Loucy (cell line): Measurements from ENCODE around the gene DPP4.

ENCODE experiments used
- H2AFZ ChIP-seq: fragments of 200-600 bp; sonication (generic); 2 replicates; pipeline ENCODE4 v1.6.0; 2016; ENCODE audit warnings: antibody characterized with exemption, mild to moderate bottlenecking, low read length, moderate library complexity
- H3F3A ChIP-seq: fragments of 200-600 bp; 2 replicates; pipeline ENCODE4 v1.6.0; 2016; ENCODE audit warnings: antibody characterized with exemption, low read depth, mild to moderate bottlenecking
- H3K27me3 ChIP-seq: fragments of 200-600 bp; sonication (generic); 2 replicates; pipeline ENCODE4 v1.6.1; 2014; ENCODE audit warnings: low read length, mild to moderate bottlenecking; ENCODE audit not compliant: insufficient read depth, poor library complexity, severe bottlenecking
- H3K36me3 ChIP-seq: fragments of 200-600 bp; sonication (generic); 2 replicates; pipeline ENCODE4 v1.6.1; 2016; ENCODE audit warnings: low read length; ENCODE audit not compliant: insufficient read depth
- H3K4me1 ChIP-seq: fragments of 200-600 bp; sonication (generic); 2 replicates; pipeline ENCODE4 v1.5.1; 2014; ENCODE audit warnings: low read length, mild to moderate bottlenecking; ENCODE audit not compliant: insufficient read depth, poor library complexity, severe bottlenecking
- H3K4me2 ChIP-seq: fragments of 200-600 bp; sonication (generic); 2 replicates; pipeline ENCODE4 v1.6.0; 2014; ENCODE audit warnings: antibody characterized with exemption, low read length, low read depth, mild to moderate bottlenecking; ENCODE audit not compliant: poor library complexity, severe bottlenecking
- H3K4me3 ChIP-seq: fragments of 200-600 bp; sonication (generic); 2 replicates; pipeline ENCODE4 v1.5.1; 2014; ENCODE audit warnings: low read length, mild to moderate bottlenecking, mixed read lengths; ENCODE audit not compliant: poor library complexity, severe bottlenecking
- H3K79me2 ChIP-seq: fragments of 200-600 bp; sonication (generic); 2 replicates; pipeline ENCODE4 v1.6.1; 2014; ENCODE audit warnings: low read length; ENCODE audit not compliant: insufficient read depth
- H3K9ac ChIP-seq: fragments of 200-600 bp; sonication (generic); 2 replicates; pipeline ENCODE4 v1.6.0; 2014; ENCODE audit warnings: mild to moderate bottlenecking, low read depth, low read length, moderate library complexity; ENCODE audit not compliant: poor library complexity, severe bottlenecking
- H3K9me2 ChIP-seq: fragments of 200-600 bp; sonication (generic); replicated peaks from 2 replicates; pipeline ENCODE4 v1.6.1; 2016; ENCODE audit warnings: low read depth, low read length, mixed read lengths
- H3K9me3 ChIP-seq: fragments of 200-600 bp; sonication (generic); 2 replicates; pipeline ENCODE4 v1.6.1; 2014; ENCODE audit warnings: mild to moderate bottlenecking, antibody characterized with exemption, low read length, low read depth; ENCODE audit not compliant: insufficient read depth
- H4K20me1 ChIP-seq: fragments of 200-600 bp; sonication (generic); 2 replicates; pipeline ENCODE4 v1.6.0; 2014; ENCODE audit warnings: antibody characterized with exemption, low read length, mild to moderate bottlenecking; ENCODE audit not compliant: insufficient read depth, poor library complexity, severe bottlenecking
- EZH2phosphoT487 ChIP-seq: fragments of 200-600 bp; IDR thresholded peaks from 2 replicates; pipeline ENCODE4 v1.6.1; 2018; ENCODE audit warnings: antibody characterized with exemption, mild to moderate bottlenecking, moderate library complexity, borderline replicate concordance
- TF ChIP-seq, protein P1 (sequence below): fragments of 200-600 bp; sonication (generic); conservative IDR thresholded peaks from 2 replicates; pipeline ENCODE4 v1.5.1; 2014; ENCODE audit warnings: mild to moderate bottlenecking, antibody characterized with exemption, low read length

The DPP4 gene

DNA sequence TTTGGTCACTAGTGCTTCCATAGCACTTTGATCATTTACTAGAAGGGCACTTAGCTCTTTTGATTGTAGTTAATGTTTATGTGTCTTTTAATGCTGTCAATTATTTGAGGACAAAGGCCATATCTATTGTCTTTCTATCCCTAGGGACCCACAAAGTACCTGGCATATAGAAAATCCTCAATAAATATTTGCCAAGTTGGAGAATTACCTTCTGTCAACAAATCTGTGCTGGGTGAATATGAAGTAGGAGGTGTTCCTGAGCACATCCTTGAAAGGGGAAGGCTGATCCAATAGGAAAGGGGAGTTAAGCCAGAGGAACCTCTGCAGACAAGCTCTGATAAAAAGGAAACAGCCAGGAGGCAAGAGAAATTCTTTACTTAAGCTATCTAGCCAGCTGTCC is 8.2 kb downstream of the DPP4 start:
- Histone ChIP-seq H4K20me1 (no peaks in the 10 kb centered on the region), H3K9ac (no peak overlapping the region), H3K9me2 (no peaks in the 10 kb centered on the region), H3F3A (no peaks in the 10 kb centered on the region), H3K4me3 (no peak overlapping the region), H3K79me2 (no peaks in the 10 kb centered on the region), H3K9me3 (no peaks in the 10 kb centered on the region), H3K27me3 (no peaks in the 10 kb centered on the region), H3K36me3 (no peaks in the 10 kb centered on the region), H2AFZ (no peak overlapping the region), H3K4me1 (no peaks in the 10 kb centered on the region), H3K4me2 (no peak overlapping the region)
- no peak for TF ChIP-seq EZH2phosphoT487
- TF ChIP-seq, protein P1, sequence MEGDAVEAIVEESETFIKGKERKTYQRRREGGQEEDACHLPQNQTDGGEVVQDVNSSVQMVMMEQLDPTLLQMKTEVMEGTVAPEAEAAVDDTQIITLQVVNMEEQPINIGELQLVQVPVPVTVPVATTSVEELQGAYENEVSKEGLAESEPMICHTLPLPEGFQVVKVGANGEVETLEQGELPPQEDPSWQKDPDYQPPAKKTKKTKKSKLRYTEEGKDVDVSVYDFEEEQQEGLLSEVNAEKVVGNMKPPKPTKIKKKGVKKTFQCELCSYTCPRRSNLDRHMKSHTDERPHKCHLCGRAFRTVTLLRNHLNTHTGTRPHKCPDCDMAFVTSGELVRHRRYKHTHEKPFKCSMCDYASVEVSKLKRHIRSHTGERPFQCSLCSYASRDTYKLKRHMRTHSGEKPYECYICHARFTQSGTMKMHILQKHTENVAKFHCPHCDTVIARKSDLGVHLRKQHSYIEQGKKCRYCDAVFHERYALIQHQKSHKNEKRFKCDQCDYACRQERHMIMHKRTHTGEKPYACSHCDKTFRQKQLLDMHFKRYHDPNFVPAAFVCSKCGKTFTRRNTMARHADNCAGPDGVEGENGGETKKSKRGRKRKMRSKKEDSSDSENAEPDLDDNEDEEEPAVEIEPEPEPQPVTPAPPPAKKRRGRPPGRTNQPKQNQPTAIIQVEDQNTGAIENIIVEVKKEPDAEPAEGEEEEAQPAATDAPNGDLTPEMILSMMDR, result no peak

- no peaks in the 10 kb centered on the region for H3K9me3 ChIP-seq
- H3K9ac ChIP-seq, result no peak overlapping the region
- H3F3A ChIP-seq, result no peaks in the 10 kb centered on the region
- H3K4me1 ChIP-seq, result no peaks in the 10 kb centered on the region
- H3K36me3 ChIP-seq, result no peaks in the 10 kb centered on the region
- TF ChIP-seq EZH2phosphoT487, result no peak
- TF ChIP-seq, protein P1, result no peak
- no peak overlapping the region for H2AFZ ChIP-seq
- H4K20me1 ChIP-seq, result no peaks in the 10 kb centered on the region
- H3K27me3 ChIP-seq, result no peaks in the 10 kb centered on the region
- no peak overlapping the region for H3K4me3 ChIP-seq
- no peaks in the 10 kb centered on the region for H3K79me2 ChIP-seq
- no peaks in the 10 kb centered on the region for H3K9me2 ChIP-seq
- H3K4me2 ChIP-seq, result no peak overlapping the region
Observed at GRCh38 chr2:162063899-162064298, 10.1 kb downstream of the DPP4 start.

GRCh38 chr2:162063281-162063680 is 10.7 kb downstream of the DPP4 start:
- H3K9me3 ChIP-seq, result no peaks in the 10 kb centered on the region
- H3K36me3 ChIP-seq, result no peaks in the 10 kb centered on the region
- H3F3A ChIP-seq, result no peaks in the 10 kb centered on the region
- H4K20me1 ChIP-seq, result no peaks in the 10 kb centered on the region
- no peak overlapping the region for H3K4me3 ChIP-seq
- no peak overlapping the region for H3K4me2 ChIP-seq
- no peak for TF ChIP-seq EZH2phosphoT487
- TF ChIP-seq, protein P1, result no peak
- no peaks in the 10 kb centered on the region for H3K4me1 ChIP-seq
- no peaks in the 10 kb centered on the region for H3K79me2 ChIP-seq
- H3K9me2 ChIP-seq, result no peaks in the 10 kb centered on the region
- H3K9ac ChIP-seq, result no peak overlapping the region
- no peaks in the 10 kb centered on the region for H3K27me3 ChIP-seq
- no peak overlapping the region for H2AFZ ChIP-seq
